Activated CD8-positive, alpha-beta memory T cell treated with anti-CD3 and anti-CD28 coated beads, Interleukin-2, amount 50 U/mL, for 48 hours (primary cell): Measurements from ENCODE around the gene CDV3.
"Not testable (repeated sequence)": the region's sequence is repeated elsewhere in the genome, so short reads cannot be mapped to it uniquely, and the experiment has no call there.

ENCODE experiments used
- DNase-seq: peaks from one replicate; pipeline ENCODE4 v3.0.0-alpha.2; 2020

CDV3 gene, protein sequence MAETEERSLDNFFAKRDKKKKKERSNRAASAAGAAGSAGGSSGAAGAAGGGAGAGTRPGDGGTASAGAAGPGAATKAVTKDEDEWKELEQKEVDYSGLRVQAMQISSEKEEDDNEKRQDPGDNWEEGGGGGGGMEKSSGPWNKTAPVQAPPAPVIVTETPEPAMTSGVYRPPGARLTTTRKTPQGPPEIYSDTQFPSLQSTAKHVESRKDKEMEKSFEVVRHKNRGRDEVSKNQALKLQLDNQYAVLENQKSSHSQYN

DNA sequence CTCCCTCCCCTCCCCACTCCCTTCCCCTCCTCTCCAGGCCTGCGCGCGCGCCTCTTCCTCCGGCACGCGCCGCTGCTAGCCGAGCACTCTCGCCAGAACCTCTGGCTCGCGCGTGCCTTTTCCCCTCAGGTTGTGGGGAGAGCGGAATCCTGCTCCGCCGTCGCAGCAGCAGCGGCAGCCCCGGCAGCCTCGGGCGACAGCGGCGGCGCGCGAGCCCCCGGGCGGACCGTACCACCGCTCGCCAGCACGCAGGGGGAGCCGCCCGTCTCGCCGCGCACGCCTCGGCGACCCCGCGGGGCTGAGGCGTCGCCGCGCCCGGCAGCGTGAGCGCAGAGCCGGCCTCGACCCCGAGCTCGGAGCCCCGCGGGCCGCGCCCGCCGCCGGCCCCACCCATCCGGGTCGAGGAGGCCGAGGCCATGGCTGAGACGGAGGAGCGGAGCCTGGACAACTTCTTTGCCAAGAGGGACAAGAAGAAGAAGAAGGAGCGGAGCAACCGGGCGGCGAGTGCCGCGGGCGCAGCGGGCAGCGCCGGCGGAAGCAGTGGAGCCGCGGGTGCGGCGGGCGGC lies at the start of gene CDV3:
Gene CDV3 (plus strand): TSS at position 58 of the 566 bp plus-strand sequence. CDS start 359 bp downstream, at position 417.
- no peak for DNase-seq

DNA sequence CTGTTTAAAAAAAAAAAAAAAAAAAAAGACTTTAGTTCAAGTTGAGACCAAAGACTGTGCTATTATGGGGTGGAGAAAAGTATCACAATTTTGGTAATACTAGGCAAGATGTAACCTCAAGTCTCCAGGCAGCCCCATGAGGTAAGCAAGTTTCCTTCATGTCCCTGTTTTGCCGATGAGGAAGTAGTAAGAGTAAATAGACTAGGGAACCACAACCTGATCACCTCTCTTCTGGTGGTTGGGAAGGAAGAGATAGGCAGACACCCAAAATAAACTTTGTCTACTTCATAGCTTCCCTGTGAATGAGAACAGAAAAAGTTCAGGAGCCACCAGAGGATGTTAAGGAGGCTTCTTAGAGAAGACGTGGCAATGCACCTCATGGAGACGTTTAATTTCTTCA lies 49.7 kb upstream of the CDV3 start:
- not testable (repeated sequence) for DNase-seq

DNA sequence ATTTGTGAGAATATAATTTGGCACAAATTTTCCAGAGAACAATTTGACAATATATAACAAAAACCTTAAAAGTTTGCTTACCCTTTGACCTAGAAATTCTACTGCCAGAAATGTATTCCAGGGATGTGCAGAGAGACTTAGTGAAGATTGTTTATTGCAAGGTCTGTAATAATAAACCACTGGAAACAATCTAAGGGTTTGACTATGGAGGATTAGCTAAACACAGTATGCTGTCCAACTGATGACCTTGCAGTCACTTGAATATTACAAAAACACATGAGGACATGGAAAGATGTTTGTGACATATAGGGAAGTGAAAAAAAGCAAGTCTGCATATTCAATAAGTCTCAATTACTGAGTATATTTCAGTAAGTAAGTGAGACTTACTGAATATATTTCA lies 48.1 kb upstream of the CDV3 start:
- no peak for DNase-seq

- no peak for DNase-seq
These were observed 46.3 kb upstream of the CDV3 start for GRCh38 chr3:133527081-133527715.

GRCh38 chr3:133529809-133530208 lies 43.7 kb upstream of the CDV3 start:
- DNase-seq = no peak

DNA sequence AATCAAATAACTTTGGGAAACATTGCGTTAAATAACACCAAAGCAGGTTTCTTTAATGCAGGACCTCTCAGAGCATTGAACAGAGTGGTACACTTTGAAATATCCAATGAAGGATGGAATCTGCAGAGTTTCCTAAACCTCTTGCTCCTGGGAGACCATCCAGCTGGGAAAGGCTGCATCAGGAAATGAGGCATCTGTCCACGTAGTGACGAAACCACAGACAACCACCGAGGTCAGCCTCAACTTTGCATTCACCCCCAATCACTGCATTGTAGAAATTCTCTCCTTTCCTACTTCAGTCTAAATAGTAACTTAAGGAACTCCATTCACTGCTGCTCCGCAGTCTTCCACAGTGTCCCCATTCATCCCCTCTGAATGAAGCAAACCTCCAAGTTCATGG lies 41.5 kb upstream of the CDV3 start:
- no peak for DNase-seq

- DNase-seq = no peak
These were observed 40.5 kb upstream of the CDV3 start for GRCh38 chr3:133532951-133533350.

DNA sequence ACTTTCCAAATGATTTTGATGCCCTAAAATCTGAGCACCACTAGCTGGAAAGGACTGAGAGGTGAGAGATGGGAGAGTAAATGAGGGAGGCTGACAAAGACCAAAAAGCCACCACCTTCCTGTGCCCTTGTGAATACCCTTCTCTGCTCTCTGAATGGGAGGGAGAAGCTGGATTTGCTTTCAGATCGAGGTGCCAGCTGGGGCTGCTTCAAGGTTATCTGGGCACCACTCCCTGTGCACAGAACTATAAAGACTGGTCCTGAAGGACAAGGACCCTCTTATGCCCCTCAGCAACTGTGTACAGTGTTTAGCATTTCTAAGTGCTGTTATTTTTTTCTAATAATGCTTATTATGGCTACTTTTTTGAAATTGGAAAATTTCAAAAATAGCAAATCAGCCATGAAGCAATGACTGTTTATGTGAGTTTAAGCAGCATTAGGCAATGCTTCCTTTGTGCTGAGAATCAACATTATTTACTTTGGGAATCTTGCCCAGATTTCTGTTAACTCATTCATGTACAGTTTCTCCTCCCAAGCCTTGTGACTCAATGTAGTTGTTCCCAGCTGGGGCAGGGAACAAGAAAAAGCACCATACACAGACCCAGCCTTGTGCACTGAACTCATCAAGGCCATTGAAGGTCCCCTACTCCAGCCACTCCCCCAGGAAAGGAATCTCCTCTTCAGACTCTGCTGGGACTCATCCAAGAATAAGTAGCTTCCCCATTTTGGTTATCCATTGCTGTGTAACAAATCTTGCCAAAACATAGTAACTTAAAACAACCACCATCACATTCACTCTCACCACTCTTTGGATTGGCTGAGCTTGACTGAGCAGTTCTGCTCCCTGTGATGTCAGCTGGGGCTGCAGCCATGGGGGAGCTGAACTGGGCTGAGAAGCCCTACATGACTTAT lies 37.3 kb upstream of the CDV3 start:
- no peak for DNase-seq

DNA sequence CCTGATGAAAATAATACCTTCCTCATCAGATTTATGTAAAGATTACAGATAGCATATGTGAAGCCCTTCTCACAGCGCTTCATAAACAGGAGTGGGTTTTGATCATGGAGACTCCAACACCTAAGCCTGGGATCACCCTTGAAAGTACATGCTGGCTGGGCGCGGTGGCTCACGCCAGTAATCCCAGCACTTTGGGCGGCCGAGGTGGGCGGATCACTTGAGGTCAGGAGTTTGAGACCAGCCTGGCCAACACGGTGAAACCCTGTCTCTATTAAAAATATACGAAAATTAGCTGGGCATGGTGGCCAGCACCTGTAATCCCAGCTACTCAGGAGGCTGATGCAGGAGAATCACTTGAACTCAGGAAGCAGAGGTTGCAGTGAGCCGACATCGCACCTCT lies 36.4 kb upstream of the CDV3 start:
- not testable (repeated sequence) for DNase-seq

DNA sequence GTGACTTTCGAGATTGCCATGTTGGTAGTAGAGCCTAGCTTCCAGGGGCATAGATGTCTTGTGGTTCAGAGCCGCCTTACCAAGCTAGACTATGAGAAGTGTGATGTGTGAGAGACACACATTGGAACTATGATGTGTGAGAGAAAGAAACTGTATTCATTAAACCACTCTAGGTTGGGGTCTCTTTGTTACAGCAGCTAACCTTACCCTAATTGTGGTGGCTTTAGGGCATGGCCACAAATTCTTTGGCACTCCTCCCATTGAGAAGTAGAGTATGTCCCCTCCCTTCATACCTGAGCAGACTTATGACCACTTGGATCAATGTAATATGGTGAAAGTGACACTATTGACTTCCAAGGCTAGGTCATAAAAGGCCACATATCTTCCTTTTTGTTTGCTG lies 35.3 kb upstream of the CDV3 start:
- no peak for DNase-seq

DNA sequence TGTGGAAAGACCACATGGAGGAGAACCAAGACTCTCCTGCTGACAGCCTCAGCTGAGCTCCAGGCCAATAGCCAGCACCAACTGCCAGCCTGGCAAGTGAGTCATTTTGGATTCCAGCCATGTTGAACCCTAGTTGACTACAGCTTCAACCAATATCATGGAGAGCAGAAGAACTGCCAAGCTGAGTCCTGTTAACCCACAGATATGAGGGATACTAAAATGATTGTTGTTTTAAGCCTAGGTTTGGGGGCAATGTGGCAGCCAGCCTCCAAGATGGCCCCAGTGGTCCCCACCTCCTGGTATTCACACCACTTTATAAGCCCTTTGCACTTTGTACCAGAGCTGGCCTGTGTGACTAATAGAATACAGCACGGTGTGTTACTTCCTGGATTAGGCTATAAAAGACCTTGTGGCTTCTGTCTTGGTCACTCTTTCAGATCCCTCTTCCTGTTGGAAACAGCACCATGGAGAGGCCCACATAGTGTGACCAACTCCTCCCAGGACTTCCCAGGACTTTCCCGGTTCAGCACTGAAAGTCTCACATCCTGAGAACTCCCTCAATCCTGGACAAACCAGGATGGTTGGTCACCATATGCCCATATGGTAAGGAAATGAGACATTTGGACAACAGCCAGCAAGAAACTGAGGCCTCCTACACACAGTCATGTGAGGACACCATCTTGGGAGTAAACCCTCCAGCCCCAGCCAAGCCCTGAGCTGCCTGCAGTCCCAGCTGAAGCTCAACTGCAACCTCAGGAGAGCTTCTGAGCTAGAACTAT lies 32.4 kb upstream of the CDV3 start:
- no peak for DNase-seq

- DNase-seq = no peak
These were observed 30.6 kb upstream of the CDV3 start for GRCh38 chr3:133542871-133543270.

DNA sequence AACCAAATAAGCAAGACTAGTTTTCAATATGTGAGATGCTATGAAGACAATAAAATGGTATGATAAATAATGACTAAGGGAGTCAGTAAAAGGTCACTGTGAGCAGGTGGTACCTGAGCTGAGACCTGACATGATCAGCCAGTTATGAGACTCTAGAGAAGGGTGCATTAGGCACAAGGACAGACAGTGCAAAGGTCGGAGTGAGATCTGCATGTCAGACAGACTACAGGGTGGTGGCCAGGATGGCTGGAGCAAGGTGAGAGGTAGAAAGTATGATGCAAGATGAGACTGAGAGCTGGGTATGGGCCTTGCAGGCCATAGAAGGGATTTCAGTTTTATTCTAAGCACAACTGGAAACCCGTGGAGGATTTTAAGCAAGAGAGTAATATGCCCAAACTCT lies 28.5 kb upstream of the CDV3 start:
- not testable (repeated sequence) for DNase-seq

DNA sequence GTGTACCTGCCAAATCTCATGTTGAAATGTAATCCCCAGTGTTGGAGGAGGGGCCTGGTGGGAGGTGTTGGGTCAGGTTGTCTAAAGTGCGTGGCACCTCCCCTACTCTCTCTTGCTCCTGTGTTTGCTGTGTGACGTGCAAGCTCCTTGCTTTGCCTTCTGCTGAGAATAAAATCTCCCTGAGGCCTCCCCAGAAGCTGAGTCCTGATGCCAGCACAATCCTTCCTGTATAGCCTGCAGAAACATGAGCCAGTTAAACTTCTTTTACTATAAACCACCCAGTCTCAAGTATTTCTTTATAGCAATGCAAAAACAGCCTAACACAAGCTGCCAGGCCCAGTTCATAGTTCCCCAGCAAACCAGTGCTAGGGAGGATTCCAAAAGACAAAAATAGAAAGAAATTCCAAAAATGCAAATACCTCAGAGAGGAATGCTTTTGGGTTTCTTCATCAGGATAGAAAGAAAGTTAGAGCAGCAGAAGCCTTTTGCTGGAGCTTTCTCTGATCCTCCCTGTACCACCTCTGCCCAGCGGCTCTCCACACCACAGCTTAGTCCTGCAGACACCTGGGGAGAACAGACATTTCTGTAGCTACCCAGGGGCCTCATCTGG lies 25.9 kb upstream of the CDV3 start:
- DNase-seq = no peak

GRCh38 chr3:133548090-133548489 lies 25.4 kb upstream of the CDV3 start:
- no peak for DNase-seq

GRCh38 chr3:133549565-133549964 lies 23.9 kb upstream of the CDV3 start:
- DNase-seq = peak; percentile 7

DNA sequence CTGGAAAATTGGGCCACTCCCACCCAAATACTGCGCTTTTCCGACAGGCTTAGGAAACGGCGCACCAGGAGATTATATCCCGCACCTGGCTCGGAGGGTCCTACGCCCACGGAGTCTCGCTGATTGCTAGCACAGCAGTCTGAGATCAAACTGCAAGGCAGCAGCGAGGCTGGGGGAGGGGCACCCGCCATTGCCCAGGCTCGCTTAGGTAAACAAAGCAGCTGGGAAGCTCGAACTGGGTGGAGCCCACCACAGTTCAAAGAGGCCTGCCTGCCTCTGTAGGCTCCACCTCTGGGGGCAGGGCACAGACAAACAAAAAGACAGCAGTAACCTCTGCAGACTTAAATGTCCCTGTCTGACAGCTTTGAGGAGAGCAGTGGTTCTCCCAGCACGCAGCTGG lies 21.9 kb upstream of the CDV3 start:
- not testable (repeated sequence) for DNase-seq

DNA sequence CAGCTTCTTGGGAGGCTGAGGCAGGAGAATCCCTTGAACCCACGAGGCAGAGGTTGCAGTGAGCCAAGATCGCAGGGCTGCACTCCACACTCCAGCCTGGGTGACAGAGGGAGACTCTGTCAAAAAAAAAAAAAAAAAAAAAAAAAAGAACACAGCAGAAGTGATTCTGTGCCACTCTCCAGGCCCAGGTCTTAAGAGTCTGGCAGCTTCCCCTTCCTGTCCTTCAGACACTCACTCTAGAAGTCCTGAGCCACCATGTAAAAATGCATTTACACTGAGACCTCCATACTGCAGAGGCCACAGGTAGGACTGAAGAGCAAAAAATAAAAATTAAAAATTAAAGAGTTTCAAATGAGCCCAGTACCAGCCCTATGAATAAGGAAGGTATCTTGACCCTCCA lies 11.8 kb upstream of the CDV3 start:
- no peak for DNase-seq

- no peak for DNase-seq
These were observed 11.1 kb upstream of the CDV3 start for GRCh38 chr3:133562376-133562775.

GRCh38 chr3:133563186-133563591 lies 10.3 kb upstream of the CDV3 start:
- no peak for DNase-seq

- DNase-seq = no peak
These were observed 9.7 kb upstream of the CDV3 start for GRCh38 chr3:133563816-133564215.
